GM23338 (cell line): ENCODE measurements around the gene NCOA1. TPM values are rescaled to one million over a fixed set of nuclear protein-coding genes. Genes with fewer than 3 reads are reported as not detected.

Experiments used
- ATAC-seq: fragments of 200-7000 bp; cut with Tn5 transposase; 3 replicates; pipeline ENCODE4 v1.9.1; 2020
- DNase-seq: peaks from one replicate; pipeline ENCODE4 v3.0.0-alpha.2; 2015; ENCODE audit warnings: low spot score
- H2AFZ ChIP-seq: fragments of 200-600 bp; sonication (generic); 2 replicates; pipeline ENCODE4 v1.8.0; 2016; ENCODE audit warnings: antibody characterized with exemption, mild to moderate bottlenecking, moderate library complexity
- H3F3A ChIP-seq: fragments of 200-600 bp; sonication (generic); replicated peaks from 2 replicates; pipeline ENCODE4 v1.8.0; 2017; ENCODE audit warnings: antibody characterized with exemption, mixed run types, low read depth
- H3K27ac ChIP-seq: fragments of 200-600 bp; sonication (generic); 2 replicates; pipeline ENCODE4 v1.6.1; 2016; ENCODE audit warnings: low read depth
- H3K27me3 ChIP-seq: fragments of 200-600 bp; sonication (generic); 2 replicates; pipeline ENCODE4 v1.8.0; 2016; ENCODE audit warnings: mild to moderate bottlenecking, mixed run types, moderate library complexity; ENCODE audit not compliant: insufficient read depth
- H3K36me3 ChIP-seq: fragments of 200-600 bp; sonication (generic); 2 replicates; pipeline ENCODE4 v1.8.0; 2016; ENCODE audit warnings: mild to moderate bottlenecking; ENCODE audit not compliant: insufficient read depth
- H3K4me1 ChIP-seq: fragments of 200-600 bp; sonication (generic); 2 replicates; pipeline ENCODE4 v1.8.0; 2016; ENCODE audit warnings: mild to moderate bottlenecking, moderate library complexity; ENCODE audit not compliant: insufficient read depth
- H3K4me2 ChIP-seq: fragments of 200-600 bp; sonication (generic); 2 replicates; pipeline ENCODE4 v1.7.1; 2017; ENCODE audit warnings: mixed run types
- H3K4me3 ChIP-seq: fragments of 200-600 bp; sonication (generic); 2 replicates; pipeline ENCODE4 v1.6.1; 2016; ENCODE audit warnings: mixed run types
- H3K79me2 ChIP-seq: fragments of 200-600 bp; sonication (generic); replicated peaks from 2 replicates; pipeline ENCODE4 v1.8.0; 2017; ENCODE audit warnings: mild to moderate bottlenecking; ENCODE audit not compliant: insufficient read depth
- H3K9me2 ChIP-seq: fragments of 200-600 bp; sonication (generic); 2 replicates; pipeline ENCODE4 v1.8.0; 2017; ENCODE audit not compliant: insufficient read depth
- H4K20me1 ChIP-seq: fragments of 200-600 bp; sonication (generic); replicated peaks from 2 replicates; pipeline ENCODE4 v1.8.0; 2017; ENCODE audit warnings: mild to moderate bottlenecking; ENCODE audit not compliant: insufficient read depth
- H3K27ac Mint-ChIP-seq: 2 replicates; pipeline ENCODE4 v1.8.0; 2020; ENCODE audit warnings: inconsistent platforms, mild to moderate bottlenecking, moderate library complexity, mixed read lengths
- H3K27me3 Mint-ChIP-seq: 3 replicates; pipeline ENCODE4 v1.8.0; 2022; ENCODE audit warnings: low read depth, mild to moderate bottlenecking, moderate library complexity, mixed read lengths, inconsistent platforms; ENCODE audit not compliant: insufficient read depth, poor library complexity
- H3K36me3 Mint-ChIP-seq: 3 replicates; pipeline ENCODE4 v1.8.0; 2021; ENCODE audit warnings: low read depth, mild to moderate bottlenecking, inconsistent platforms, moderate library complexity, mixed read lengths
- H3K4me1 Mint-ChIP-seq: 3 replicates; pipeline ENCODE4 v1.8.0; 2020; ENCODE audit warnings: mild to moderate bottlenecking, inconsistent platforms, mixed read lengths
- H3K4me3 Mint-ChIP-seq: 3 replicates; pipeline ENCODE4 v1.8.0; 2021; ENCODE audit warnings: moderate library complexity, mild to moderate bottlenecking, inconsistent platforms, mixed read lengths
- H3K9me3 Mint-ChIP-seq: 3 replicates; pipeline ENCODE4 v1.8.0; 2020; ENCODE audit warnings: moderate library complexity, mild to moderate bottlenecking, inconsistent platforms, mixed read lengths
- CREB1 ChIP-seq: fragments of 250-450 bp; sonication (Bioruptor Pico); IDR thresholded peaks from 2 replicates; pipeline ENCODE4 v1.5.0; 2020; ENCODE audit warnings: low read depth, mild to moderate bottlenecking, moderate library complexity
- EZH2 ChIP-seq: fragments of 200-600 bp; sonication (generic); IDR thresholded peaks from one replicate; pipeline ENCODE4 v1.8.0; 2017; ENCODE audit warnings: antibody characterized with exemption, mild to moderate bottlenecking, low read depth; ENCODE audit not compliant: unreplicated experiment
- EZH2phosphoT487 ChIP-seq: fragments of 200-600 bp; sonication (generic); IDR thresholded peaks from one replicate; pipeline ENCODE4 v1.8.1; 2018; ENCODE audit warnings: antibody characterized with exemption; ENCODE audit not compliant: unreplicated experiment
- JUNB ChIP-seq: IDR thresholded peaks from one replicate; pipeline ENCODE4 v1.6.1; 2016; ENCODE audit warnings: antibody characterized with exemption; ENCODE audit not compliant: unreplicated experiment
- NANOG ChIP-seq: IDR thresholded peaks from 2 replicates; pipeline ENCODE4 v1.6.1; 2016; ENCODE audit warnings: antibody characterized with exemption, borderline replicate concordance
- POLR2AphosphoS5 ChIP-seq: IDR thresholded peaks from 2 replicates; pipeline ENCODE4 v1.6.1; 2016; ENCODE audit warnings: antibody characterized with exemption, low read depth
- STAT1 ChIP-seq: IDR thresholded peaks from one replicate; pipeline ENCODE4 v1.6.1; 2016; ENCODE audit warnings: antibody characterized with exemption; ENCODE audit not compliant: unreplicated experiment
- ZNF331 ChIP-seq: fragments of 250-450 bp; sonication (Bioruptor Pico); IDR thresholded peaks from 2 replicates; pipeline ENCODE4 v1.5.0; 2020; ENCODE audit warnings: low read depth, mild to moderate bottlenecking, moderate library complexity
- ZNF462 ChIP-seq: fragments of 250-450 bp; sonication (Bioruptor Pico); IDR thresholded peaks from 2 replicates; pipeline ENCODE4 v1.5.0; 2020; ENCODE audit warnings: mild to moderate bottlenecking, moderate library complexity
- polyA plus RNA-seq: library from polyadenylated mRNA; unstranded; fragments of >200 nt; fragmentation: Nextera tagmentation; extraction: Ambion mirVana; gene quantifications from 2 replicates; pipeline ENCODE4 v1.2.1, GENCODE V29; 2016
- total RNA-seq: library from RNA; depleted of rRNA; stranded (reverse); fragments of >200 nt; shearing (Covaris generic); gene quantifications from 2 replicates; pipeline ENCODE4 v1.2.3, GENCODE V29; 2014
- TF ChIP-seq, protein P1 (sequence below): IDR thresholded peaks from one replicate; pipeline ENCODE4 v1.6.1; 2018; ENCODE audit warnings: antibody characterized with exemption; ENCODE audit not compliant: unreplicated experiment
- TF ChIP-seq, protein P2 (sequence below): IDR thresholded peaks from 2 replicates; pipeline ENCODE4 v1.6.1; 2016; ENCODE audit warnings: antibody characterized with exemption
- TF ChIP-seq, protein P3 (sequence below), 2 experiments: fragments of 200-600 bp in 1 of 2; sonication (generic) in 1 of 2; conservative IDR thresholded peaks; 2 replicates each; pipeline versions ENCODE4 v1.5.1 to v1.6.1; 2016 to 2017; ENCODE audit warnings: antibody characterized with exemption in 2 of 2, low read depth in 2 of 2, mild to moderate bottlenecking in 2 of 2, moderate library complexity in 1 of 2

Gene NCOA1
- total and polyA plus RNA-seq, 2 experiments from 2014 or later, result 7.1 to 15.1 TPM

- TF ChIP-seq CREB1, result no peak
- TF ChIP-seq, protein P1, sequence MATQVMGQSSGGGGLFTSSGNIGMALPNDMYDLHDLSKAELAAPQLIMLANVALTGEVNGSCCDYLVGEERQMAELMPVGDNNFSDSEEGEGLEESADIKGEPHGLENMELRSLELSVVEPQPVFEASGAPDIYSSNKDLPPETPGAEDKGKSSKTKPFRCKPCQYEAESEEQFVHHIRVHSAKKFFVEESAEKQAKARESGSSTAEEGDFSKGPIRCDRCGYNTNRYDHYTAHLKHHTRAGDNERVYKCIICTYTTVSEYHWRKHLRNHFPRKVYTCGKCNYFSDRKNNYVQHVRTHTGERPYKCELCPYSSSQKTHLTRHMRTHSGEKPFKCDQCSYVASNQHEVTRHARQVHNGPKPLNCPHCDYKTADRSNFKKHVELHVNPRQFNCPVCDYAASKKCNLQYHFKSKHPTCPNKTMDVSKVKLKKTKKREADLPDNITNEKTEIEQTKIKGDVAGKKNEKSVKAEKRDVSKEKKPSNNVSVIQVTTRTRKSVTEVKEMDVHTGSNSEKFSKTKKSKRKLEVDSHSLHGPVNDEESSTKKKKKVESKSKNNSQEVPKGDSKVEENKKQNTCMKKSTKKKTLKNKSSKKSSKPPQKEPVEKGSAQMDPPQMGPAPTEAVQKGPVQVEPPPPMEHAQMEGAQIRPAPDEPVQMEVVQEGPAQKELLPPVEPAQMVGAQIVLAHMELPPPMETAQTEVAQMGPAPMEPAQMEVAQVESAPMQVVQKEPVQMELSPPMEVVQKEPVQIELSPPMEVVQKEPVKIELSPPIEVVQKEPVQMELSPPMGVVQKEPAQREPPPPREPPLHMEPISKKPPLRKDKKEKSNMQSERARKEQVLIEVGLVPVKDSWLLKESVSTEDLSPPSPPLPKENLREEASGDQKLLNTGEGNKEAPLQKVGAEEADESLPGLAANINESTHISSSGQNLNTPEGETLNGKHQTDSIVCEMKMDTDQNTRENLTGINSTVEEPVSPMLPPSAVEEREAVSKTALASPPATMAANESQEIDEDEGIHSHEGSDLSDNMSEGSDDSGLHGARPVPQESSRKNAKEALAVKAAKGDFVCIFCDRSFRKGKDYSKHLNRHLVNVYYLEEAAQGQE, result no peak
- no peak for TF ChIP-seq JUNB
Observed at GRCh38 chr2:24494410-24494809, 3.4 kb downstream of the NCOA1 start (continued).

- Histone ChIP-seq H3K4me1 (peaks cover 21% of the 10 kb centered on the region), H3K27me3 (peaks cover 19% of the 10 kb centered on the region), H3K4me3 (no peak overlapping the region), H3F3A (no peaks in the 10 kb centered on the region), H3K79me2 (peaks cover 66% of the 10 kb centered on the region), H4K20me1 (0 out of 2 replicates have a peak, but pooled peaks cover 3% of the 10 kb centered on the region), H2AFZ (no peak overlapping the region), H3K4me2 (no peak overlapping the region), H3K27ac (no peak overlapping the region), H3K36me3 (no peaks in the 10 kb centered on the region), H3K9me2 (no peaks in the 10 kb centered on the region)
- H3K27ac Mint-ChIP-seq, result no peak overlapping the region
- no peaks in the 10 kb centered on the region; the same call in 2 of the 3 replicates for H3K36me3 Mint-ChIP-seq
- H3K27me3 Mint-ChIP-seq, result peaks cover 15% of the 10 kb centered on the region
- no peak for ATAC-seq
- H3K4me1 Mint-ChIP-seq, result peaks cover 29% of the 10 kb centered on the region
- H3K4me3 Mint-ChIP-seq, result no peak overlapping the region
- no peak for DNase-seq
- no peaks in the 10 kb centered on the region for H3K9me3 Mint-ChIP-seq
- TF ChIP-seq EZH2phosphoT487 (no peak), JUNB (no peak), ZNF331 (CRISPR knock-in tag) (no peak), ZNF462 (CRISPR knock-in tag) (no peak), CREB1 (no peak), POLR2AphosphoS5 (no peak), NANOG (no peak), EZH2 (no peak), STAT1 (no peak)
- TF ChIP-seq, protein P2, sequence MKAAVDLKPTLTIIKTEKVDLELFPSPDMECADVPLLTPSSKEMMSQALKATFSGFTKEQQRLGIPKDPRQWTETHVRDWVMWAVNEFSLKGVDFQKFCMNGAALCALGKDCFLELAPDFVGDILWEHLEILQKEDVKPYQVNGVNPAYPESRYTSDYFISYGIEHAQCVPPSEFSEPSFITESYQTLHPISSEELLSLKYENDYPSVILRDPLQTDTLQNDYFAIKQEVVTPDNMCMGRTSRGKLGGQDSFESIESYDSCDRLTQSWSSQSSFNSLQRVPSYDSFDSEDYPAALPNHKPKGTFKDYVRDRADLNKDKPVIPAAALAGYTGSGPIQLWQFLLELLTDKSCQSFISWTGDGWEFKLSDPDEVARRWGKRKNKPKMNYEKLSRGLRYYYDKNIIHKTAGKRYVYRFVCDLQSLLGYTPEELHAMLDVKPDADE, result no peak
- TF ChIP-seq, protein P3, sequence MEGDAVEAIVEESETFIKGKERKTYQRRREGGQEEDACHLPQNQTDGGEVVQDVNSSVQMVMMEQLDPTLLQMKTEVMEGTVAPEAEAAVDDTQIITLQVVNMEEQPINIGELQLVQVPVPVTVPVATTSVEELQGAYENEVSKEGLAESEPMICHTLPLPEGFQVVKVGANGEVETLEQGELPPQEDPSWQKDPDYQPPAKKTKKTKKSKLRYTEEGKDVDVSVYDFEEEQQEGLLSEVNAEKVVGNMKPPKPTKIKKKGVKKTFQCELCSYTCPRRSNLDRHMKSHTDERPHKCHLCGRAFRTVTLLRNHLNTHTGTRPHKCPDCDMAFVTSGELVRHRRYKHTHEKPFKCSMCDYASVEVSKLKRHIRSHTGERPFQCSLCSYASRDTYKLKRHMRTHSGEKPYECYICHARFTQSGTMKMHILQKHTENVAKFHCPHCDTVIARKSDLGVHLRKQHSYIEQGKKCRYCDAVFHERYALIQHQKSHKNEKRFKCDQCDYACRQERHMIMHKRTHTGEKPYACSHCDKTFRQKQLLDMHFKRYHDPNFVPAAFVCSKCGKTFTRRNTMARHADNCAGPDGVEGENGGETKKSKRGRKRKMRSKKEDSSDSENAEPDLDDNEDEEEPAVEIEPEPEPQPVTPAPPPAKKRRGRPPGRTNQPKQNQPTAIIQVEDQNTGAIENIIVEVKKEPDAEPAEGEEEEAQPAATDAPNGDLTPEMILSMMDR (conservative IDR thresholded peaks at IDR 0.05; ENCODE audit: low read depth in 2 of 2), result no peak
Observed at GRCh38 chr2:24495451-24495850, 4.4 kb downstream of the NCOA1 start.
